HG03469 (cell line): ENCODE results near the gene KCNC1.

ENCODE experiments used
- ATAC-seq: cut with Tn5 transposase; IDR thresholded peaks from one replicate; pipeline ENCODE4 v1.9.1; 2021; ENCODE audit warnings: mild to moderate bottlenecking, moderate library complexity, moderate number of reproducible peaks; ENCODE audit not compliant: unreplicated experiment

KCNC1 gene

GRCh38 chr11:17772704-17773600 lies 38.4 kb downstream of the KCNC1 start:
- no peak for ATAC-seq

- ATAC-seq = no peak
Measured at GRCh38 chr11:17773674-17774073, 39.1 kb downstream of the KCNC1 start.

GRCh38 chr11:17774232-17775034 lies 39.9 kb downstream of the KCNC1 start:
- ATAC-seq = no peak

GRCh38 chr11:17775035-17775348 lies 40.4 kb downstream of the KCNC1 start:
- ATAC-seq = no peak

DNA sequence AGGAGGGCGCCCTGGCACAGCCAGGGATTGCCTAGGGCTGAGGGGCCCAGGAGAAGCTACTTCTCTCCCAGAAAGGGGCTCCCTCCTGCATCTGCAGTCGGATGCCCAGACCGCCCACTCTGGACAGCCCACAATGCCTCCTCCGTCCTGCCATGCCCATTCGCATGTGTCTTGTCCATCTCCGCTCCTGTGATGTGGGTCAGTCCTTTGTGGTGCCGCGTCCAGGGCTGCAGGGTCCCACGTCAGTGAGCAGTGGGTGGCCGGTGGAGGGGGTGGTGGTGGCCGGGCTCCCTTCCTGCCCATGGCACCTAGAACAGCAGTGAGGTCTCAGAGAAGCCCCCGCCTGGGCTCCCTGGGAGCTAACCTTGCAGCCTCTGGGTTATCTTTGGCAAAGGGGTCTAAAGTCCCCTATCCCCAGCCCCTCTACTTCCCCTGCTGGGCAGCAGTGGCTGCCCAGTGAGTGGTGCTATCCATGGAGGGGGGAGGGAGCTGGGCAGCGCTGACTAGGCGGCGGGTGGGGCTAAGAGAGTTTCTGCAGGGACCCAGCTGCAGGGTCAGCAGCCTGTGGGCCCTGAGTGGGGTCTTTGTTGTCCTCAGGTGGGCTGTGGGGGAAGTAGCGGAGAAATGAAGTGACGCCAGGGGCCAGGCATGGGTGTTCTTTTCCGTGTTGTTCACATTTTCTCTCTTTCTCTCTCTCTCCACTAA lies 41.1 kb downstream of the KCNC1 start:
- no peak for ATAC-seq

DNA sequence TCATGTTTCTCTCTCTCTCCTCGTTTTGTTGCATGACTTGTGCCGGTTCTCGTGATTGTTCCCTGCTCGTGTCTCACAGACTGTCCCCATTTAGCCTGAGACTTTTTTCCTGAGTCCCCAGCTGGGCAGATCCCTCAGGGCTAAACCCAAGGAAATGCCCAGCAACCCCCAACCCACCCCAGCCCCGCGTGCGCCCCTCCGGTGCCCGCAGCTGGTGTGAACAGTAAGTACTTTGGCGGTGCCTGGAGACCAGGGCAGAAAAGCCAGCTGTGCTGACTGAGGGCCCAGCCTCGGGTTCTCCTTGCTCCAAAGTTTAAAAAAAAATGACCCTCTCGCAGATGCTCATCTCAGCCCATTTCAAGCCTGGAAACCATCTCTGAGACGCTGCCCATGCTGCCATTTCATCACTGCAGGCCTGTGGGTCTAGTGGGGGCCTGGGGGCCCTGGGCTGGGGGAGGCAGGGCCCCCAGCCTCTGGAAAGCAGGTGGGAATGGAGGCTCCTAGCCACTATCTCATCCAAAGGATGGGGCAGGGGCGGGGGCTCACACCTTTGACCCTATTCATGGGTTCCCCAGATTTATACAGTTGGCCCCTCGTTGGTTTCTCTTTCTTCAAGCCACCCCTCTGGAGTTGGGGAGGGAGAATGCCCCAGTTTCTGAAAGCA lies 41.8 kb downstream of the KCNC1 start:
- ATAC-seq = no peak

- ATAC-seq = no peak
Measured at GRCh38 chr11:17777086-17777737, 42.6 kb downstream of the KCNC1 start.

- no peak for ATAC-seq
Measured at GRCh38 chr11:17777738-17778091, 43.1 kb downstream of the KCNC1 start.

DNA sequence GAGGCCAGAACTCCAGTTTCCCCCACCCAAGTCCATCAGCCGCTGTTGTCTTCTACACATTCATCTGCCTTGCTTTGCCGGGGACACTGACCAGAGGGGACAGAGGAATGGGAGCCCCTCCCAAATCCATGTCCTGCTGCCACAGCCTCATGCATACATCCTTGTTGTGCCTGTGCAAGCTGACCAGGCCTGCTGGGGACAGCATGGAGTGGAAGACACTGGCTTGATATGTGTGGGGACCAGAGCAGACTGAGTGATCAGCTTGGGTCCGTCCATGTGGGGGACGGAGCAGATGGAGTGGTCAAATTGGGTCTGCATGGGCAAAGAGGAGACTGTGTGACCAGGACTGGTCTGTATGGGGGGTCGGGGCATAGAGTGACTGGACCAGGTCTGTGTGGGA lies 43.8 kb downstream of the KCNC1 start:
- no peak for ATAC-seq

DNA sequence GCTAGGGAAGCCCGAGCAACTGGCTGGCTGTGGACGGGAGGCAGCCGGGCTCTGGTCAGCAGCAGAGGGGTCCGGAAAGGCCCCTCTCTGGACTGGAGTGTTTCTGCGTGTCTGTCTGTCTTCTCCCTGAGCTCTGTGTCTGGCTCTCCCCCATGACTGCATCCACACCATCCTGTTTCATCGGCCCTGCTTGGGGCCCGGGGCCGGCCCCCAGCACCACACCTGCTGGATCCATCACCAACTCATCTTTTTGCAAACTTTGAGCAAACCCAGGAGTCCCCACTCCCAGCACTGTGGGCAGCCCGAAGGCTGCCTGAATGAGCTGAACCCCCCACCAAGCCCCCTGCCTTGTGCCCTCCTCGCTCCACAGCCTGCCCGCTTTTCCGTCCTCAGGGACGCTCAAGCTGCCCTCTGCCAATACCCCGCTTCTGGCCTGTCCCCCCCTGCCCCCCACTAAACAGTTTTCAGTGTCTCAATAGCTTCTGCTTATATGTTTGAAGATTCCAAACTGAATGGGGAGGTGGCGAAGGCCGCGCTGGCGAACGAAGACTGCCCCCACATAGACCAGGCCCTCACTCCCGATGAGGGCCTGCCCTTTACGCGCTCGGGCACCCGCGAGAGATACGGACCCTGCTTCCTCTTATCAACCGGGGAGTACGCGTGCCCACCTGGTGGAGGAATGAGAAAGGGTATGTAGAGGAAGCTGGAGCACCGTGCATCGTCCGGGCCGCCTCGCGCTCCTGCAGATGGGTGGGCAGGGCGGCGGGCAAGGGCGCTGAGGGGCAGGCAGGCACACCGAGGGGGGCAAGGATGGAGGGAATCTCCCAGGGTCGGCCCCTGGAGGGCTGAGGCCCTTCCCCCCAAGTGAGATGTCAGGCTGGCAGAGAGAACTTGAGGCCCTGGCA lies 44.6 kb downstream of the KCNC1 start:
- ATAC-seq = no peak

GRCh38 chr11:17779861-17780594 lies 45.4 kb downstream of the KCNC1 start:
- ATAC-seq = no peak

DNA sequence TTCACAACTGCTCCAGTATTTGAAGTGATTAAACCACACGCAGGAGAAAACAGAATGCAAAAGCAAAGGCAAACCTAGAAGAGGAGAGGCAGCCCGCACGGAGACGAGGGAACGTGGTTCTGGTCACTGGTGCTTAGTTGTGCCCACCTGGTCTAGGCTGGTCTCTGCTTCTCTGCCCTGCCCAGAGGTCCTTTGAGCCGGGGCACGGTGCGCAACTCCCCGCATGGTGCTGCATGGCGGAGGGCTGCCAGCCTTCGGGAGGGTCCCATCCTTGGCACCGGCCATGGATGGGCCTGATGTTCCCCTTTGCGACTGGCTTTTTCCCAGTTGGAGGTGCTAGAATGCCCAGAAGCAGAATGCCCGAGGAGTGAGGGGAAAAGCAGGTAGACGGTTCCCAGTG lies 46.1 kb downstream of the KCNC1 start:
- no peak for ATAC-seq

DNA sequence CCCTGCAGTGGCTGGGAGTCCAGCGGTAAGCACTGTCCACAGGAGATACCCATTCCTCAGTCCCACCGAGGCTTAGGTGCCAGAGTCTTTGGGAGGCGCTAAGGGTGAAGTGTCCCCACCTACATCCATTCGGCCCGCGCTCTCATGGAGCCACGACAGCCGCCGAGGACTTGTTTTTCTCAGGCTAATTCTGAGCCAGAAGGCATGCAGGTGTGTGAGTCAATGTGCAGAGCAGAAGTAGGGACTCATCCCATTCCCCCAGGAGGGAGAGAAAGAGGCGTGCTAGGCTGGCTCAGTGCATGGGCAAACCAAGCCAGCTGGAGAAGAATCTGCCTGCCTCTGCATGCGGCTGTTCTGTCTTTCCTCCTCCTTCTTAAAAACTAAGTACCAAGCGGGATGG lies 46.6 kb downstream of the KCNC1 start:
- ATAC-seq = no peak

DNA sequence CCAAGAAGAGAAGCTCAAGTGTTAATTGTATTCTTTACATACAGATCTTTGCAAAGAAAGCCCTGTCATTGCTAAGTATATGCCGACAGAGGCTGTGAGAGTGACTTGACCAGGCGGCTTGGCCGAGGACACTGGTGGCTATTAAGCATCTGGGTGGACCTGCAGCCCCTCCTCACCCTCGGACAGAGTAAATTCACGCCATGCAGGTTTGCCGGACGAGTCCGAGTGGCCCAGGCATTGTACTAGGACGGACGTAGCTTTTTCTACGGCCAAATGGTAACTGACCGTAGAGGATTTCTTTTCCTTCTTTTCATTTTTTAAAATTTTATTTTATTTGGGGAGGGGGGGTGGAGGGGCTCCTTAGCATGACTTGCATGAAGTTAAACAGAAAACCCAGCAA lies 47.0 kb downstream of the KCNC1 start:
- no peak for ATAC-seq

GRCh38 chr11:17782145-17782544 lies 47.6 kb downstream of the KCNC1 start:
- no peak for ATAC-seq

- no peak for ATAC-seq
Measured at GRCh38 chr11:17782603-17783337, 48.2 kb downstream of the KCNC1 start.

GRCh38 chr11:17783878-17784277 lies 49.3 kb downstream of the KCNC1 start:
- no peak for ATAC-seq

- ATAC-seq = no peak
Measured at GRCh38 chr11:17786824-17787525, 52.4 kb downstream of the KCNC1 start.
